ENCODE results near the gene KLHDC4. TPM values are rescaled to one million over a fixed set of nuclear protein-coding genes. Genes with fewer than 3 reads are reported as not detected.

The KLHDC4 gene
- total RNA-seq, 6 donors from 2014 or later: 30.7 to 248 (median 37.5) TPM

GRCh38 chr16:87685766-87686165 lies 80.0 kb downstream of the KLHDC4 start:
- Histone ChIP-seq H3K4me1 (no peaks in the 10 kb centered on the region), H3K9me3 (no peaks in the 10 kb centered on the region), H3K4me3 (no peak overlapping the region), H3K27me3 (no peaks in the 10 kb centered on the region), H3K27ac (no peak overlapping the region), H3K36me3 (no peaks in the 10 kb centered on the region)
- ATAC-seq (ENCODE audit: low FRiP score in 2 of 2) (no peak), DNase-seq (no peak)
- WGBS, 2 donors: 76 to 78% methylated on average over 13 of the region's 13 CpGs
- TF ChIP-seq EP300 (IDR thresholded peaks at IDR 0.05) (no peak), CTCF (IDR thresholded peaks at IDR 0.05) (no peak), POLR2AphosphoS5 (IDR thresholded peaks at IDR 0.05) (no peak)

- peak in 1 of 2 donors; percentile 78 for DNase-seq
- Histone ChIP-seq H3K4me3 (no peak overlapping the region), H3K9me3 (no peaks in the 10 kb centered on the region), H3K4me1 (no peaks in the 10 kb centered on the region), H3K27ac (no peak overlapping the region), H3K27me3 (no peaks in the 10 kb centered on the region), H3K36me3 (no peaks in the 10 kb centered on the region)
- WGBS, 2 donors: 82 to 88% methylated on average over 19 of the region's 19 CpGs
- no peak for TF ChIP-seq POLR2A (IDR thresholded peaks at IDR 0.05)
- no peak for TF ChIP-seq POLR2AphosphoS5 (IDR thresholded peaks at IDR 0.05)
- TF ChIP-seq EP300 (IDR thresholded peaks at IDR 0.05): no peak
- no peak for TF ChIP-seq CTCF (IDR thresholded peaks at IDR 0.05)
- ATAC-seq (ENCODE audit: low FRiP score in 2 of 2): no peak
Observed at GRCh38 chr16:87685405-87685755, 80.4 kb downstream of the KLHDC4 start.

GRCh38 chr16:87684711-87685404 lies 80.9 kb downstream of the KLHDC4 start:
- 90 to 93% methylated on average over 28 to 31 of the region's 35 CpGs for WGBS, 2 donors
- TF ChIP-seq EP300 (IDR thresholded peaks at IDR 0.05): no peak
- no peak for TF ChIP-seq POLR2A (IDR thresholded peaks at IDR 0.05)
- TF ChIP-seq CTCF (IDR thresholded peaks at IDR 0.05): no peak
- no peak for TF ChIP-seq POLR2AphosphoS5 (IDR thresholded peaks at IDR 0.05)
- Histone ChIP-seq H3K9me3 (no peaks in the 10 kb centered on the region), H3K27ac (no peak overlapping the region), H3K36me3 (no peaks in the 10 kb centered on the region), H3K4me3 (no peak overlapping the region), H3K4me1 (no peaks in the 10 kb centered on the region), H3K27me3 (no peaks in the 10 kb centered on the region)
- ATAC-seq (ENCODE audit: low FRiP score in 2 of 2): no peak
- peak in 1 of 2 donors; percentile 79 for DNase-seq

GRCh38 chr16:87684106-87684677 lies 81.6 kb downstream of the KLHDC4 start:
- ATAC-seq (ENCODE audit: low FRiP score in 2 of 2) (no peak), DNase-seq (no peak)
- H3K36me3 ChIP-seq: no peaks in the 10 kb centered on the region
- H3K4me3 ChIP-seq: no peak overlapping the region
- TF ChIP-seq CTCF (IDR thresholded peaks at IDR 0.05): no peak
- no peak for TF ChIP-seq POLR2AphosphoS5 (IDR thresholded peaks at IDR 0.05)
- no peak for TF ChIP-seq POLR2A (IDR thresholded peaks at IDR 0.05)
- TF ChIP-seq EP300 (IDR thresholded peaks at IDR 0.05): no peak
- H3K4me1 ChIP-seq: no peaks in the 10 kb centered on the region
- H3K9me3 ChIP-seq: no peaks in the 10 kb centered on the region
- no peak overlapping the region for H3K27ac ChIP-seq
- no peaks in the 10 kb centered on the region for H3K27me3 ChIP-seq
- 64 to 81% methylated on average over 10 to 24 of the region's 24 CpGs for WGBS, 2 donors

All from upper lobe of left lung (tissue), 6 donors.